SK-N-SH treated with all-trans-retinoic acid at 6 μM for 48 hours (cell line): Measurements from ENCODE around the gene ABCC6.

Source experiments
- GLIS3 ChIP-seq: fragments of 250-450 bp; sonication (Bioruptor Pico); IDR thresholded peaks from 2 replicates; pipeline ENCODE4 v1.5.0; 2020; ENCODE audit warnings: mild to moderate bottlenecking, moderate library complexity
- TOX ChIP-seq: fragments of 250-450 bp; sonication (Bioruptor Pico); IDR thresholded peaks from 2 replicates; pipeline ENCODE4 v1.8.0; 2021; ENCODE audit warnings: mild to moderate bottlenecking, moderate library complexity, borderline replicate concordance

- TF ChIP-seq GLIS3 (CRISPR knock-in tag) (no peak), TOX (CRISPR knock-in tag) (no peak)
These were observed 89.2 kb downstream of the ABCC6 start for GRCh38 chr16:16133943-16134604.
